Stimulated activated CD4-positive, alpha-beta T cell treated with anti-CD3 and anti-CD28 coated beads, Interleukin-1b, Interleukin-23, amount 100 ng/mL, for 48 hours (primary cell): ENCODE measurements around the gene GMFB.

Experiments
- DNase-seq: peaks from one replicate; pipeline ENCODE4 v3.0.0-alpha.2; 2020

GMFB gene

DNA sequence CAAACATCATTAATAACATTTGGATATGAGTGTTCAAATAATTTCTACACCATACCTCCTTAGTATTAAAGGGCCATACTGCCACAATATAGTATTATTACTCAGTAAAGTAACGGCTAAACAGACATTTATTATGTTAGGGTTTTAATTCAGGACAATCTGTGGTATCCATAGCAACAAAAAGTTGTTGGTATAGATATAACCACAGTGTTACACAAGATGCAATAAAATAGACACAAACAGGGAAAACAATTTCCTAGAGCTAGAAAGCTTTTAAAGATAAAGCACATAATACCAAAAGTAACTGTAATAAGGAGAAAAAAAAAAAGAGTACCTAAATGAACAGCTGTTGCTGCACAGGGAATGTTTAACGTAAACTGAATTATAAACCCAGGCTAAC lies 63.7 kb downstream of the GMFB start:
- DNase-seq, result no peak
